GM19397 (cell line): Measurements from ENCODE around the gene EPHB3.

Experiments used
- ATAC-seq: cut with Tn5 transposase; IDR thresholded peaks from one replicate; pipeline ENCODE4 v1.9.1; 2021; ENCODE audit warnings: mild to moderate bottlenecking, moderate library complexity; ENCODE audit not compliant: unreplicated experiment

Gene EPHB3

GRCh38 chr3:184563561-184563925, 2.0 kb downstream of the EPHB3 start:
- ATAC-seq, result no peak

- ATAC-seq, result no peak
These were observed 2.5 kb downstream of the EPHB3 start for GRCh38 chr3:184563941-184564684.

GRCh38 chr3:184564685-184565385, 3.2 kb downstream of the EPHB3 start:
- no peak for ATAC-seq

GRCh38 chr3:184565421-184566211, 4.0 kb downstream of the EPHB3 start:
- no peak for ATAC-seq

- no peak for ATAC-seq
These were observed 5.1 kb downstream of the EPHB3 start for GRCh38 chr3:184566441-184567414.

GRCh38 chr3:184567946-184568559, 6.5 kb downstream of the EPHB3 start:
- ATAC-seq, result no peak

- no peak for ATAC-seq
These were observed 7.0 kb downstream of the EPHB3 start for GRCh38 chr3:184568560-184568923.

- ATAC-seq, result no peak
These were observed 7.6 kb downstream of the EPHB3 start for GRCh38 chr3:184568924-184569829.

- ATAC-seq, result no peak
These were observed 8.4 kb downstream of the EPHB3 start for GRCh38 chr3:184570035-184570434.

GRCh38 chr3:184570489-184570888, 8.9 kb downstream of the EPHB3 start:
- no peak for ATAC-seq

- no peak for ATAC-seq
These were observed 10.3 kb downstream of the EPHB3 start for GRCh38 chr3:184571750-184572377.

- no peak for ATAC-seq
These were observed 11.2 kb downstream of the EPHB3 start for GRCh38 chr3:184572633-184573270.

GRCh38 chr3:184574515-184575417, 13.2 kb downstream of the EPHB3 start:
- no peak for ATAC-seq

- no peak for ATAC-seq
These were observed 14.1 kb downstream of the EPHB3 start for GRCh38 chr3:184575701-184576100.

GRCh38 chr3:184576457-184577240, 15.1 kb downstream of the EPHB3 start:
- no peak for ATAC-seq

- no peak for ATAC-seq
These were observed 16.0 kb downstream of the EPHB3 start for GRCh38 chr3:184577546-184577945.
